Type B pancreatic cell (in vitro differentiated cells): ENCODE measurements around the gene ANO9. TPM values are rescaled to one million over a fixed set of nuclear protein-coding genes. Genes with fewer than 3 reads are reported as not detected.

Source experiments
- DNase-seq: peaks from one replicate; pipeline ENCODE4 v3.0.0; 2021; ENCODE audit warnings: mixed read lengths; ENCODE audit not compliant: unreplicated experiment; ENCODE audit errors: extremely low spot score
- H3K27ac Mint-ChIP-seq: 2 replicates; pipeline ENCODE4 v1.8.0; 2021; ENCODE audit warnings: mild to moderate bottlenecking, mixed read lengths
- H3K27me3 Mint-ChIP-seq: 2 replicates; pipeline ENCODE4 v1.8.0; 2021; ENCODE audit warnings: mixed read lengths
- H3K36me3 Mint-ChIP-seq: 2 replicates; pipeline ENCODE4 v1.8.0; 2021; ENCODE audit warnings: mixed read lengths
- H3K4me1 Mint-ChIP-seq: one replicate; pipeline ENCODE4 v1.8.0; 2021; ENCODE audit warnings: mixed read lengths; ENCODE audit not compliant: unreplicated experiment
- H3K4me3 Mint-ChIP-seq: 2 replicates; pipeline ENCODE4 v1.8.0; 2021; ENCODE audit warnings: mild to moderate bottlenecking, mixed read lengths
- H3K9me3 Mint-ChIP-seq: 2 replicates; pipeline ENCODE4 v1.8.0; 2021; ENCODE audit warnings: mixed read lengths
- CTCF ChIP-seq: fragments of 200-600 bp; sonication (generic); conservative IDR thresholded peaks from 2 replicates; pipeline ENCODE4 v1.5.0; 2021; ENCODE audit warnings: antibody characterized with exemption, mild to moderate bottlenecking
- long read RNA-seq: library from polyadenylated mRNA; unstranded; transcript quantifications from one replicate; pipeline ENCODE4 v2.0.0, GENCODE V29; 2020
- total RNA-seq: library from RNA; stranded (reverse); gene quantifications from 2 replicates; pipeline ENCODE4 v1.2.1, GENCODE V29; 2021; ENCODE audit warnings: low replicate concordance

Gene ANO9
- total RNA-seq: 25.3 and 66.6 TPM in 2 replicates
- long read RNA-seq, transcript ANO9-201 (23 exons, 2,542 nt): major isoform, 8 of 17 reads
- long read RNA-seq, partial matches to known transcripts: 3 of 17 reads
- long read RNA-seq, other reads (novel, unspliced or antisense): 6 of 17 reads

GRCh38 chr11:441418-442274, at the start of gene ANO9:
Gene ANO9 (minus strand): TSS chr11:442011. CDS start chr11:441926, 85 bp downstream.
- H3K9me3 Mint-ChIP-seq: no peaks in the 10 kb centered on the region
- no peak for DNase-seq
- TF ChIP-seq CTCF: no peak
- peak within 1 kb of the TSS; percentile 77 for H3K4me3 Mint-ChIP-seq
- H3K27ac Mint-ChIP-seq: no peak within 1 kb of the TSS
- H3K36me3 Mint-ChIP-seq: no peaks in the 10 kb centered on the region
- H3K27me3 Mint-ChIP-seq: no peaks in the 10 kb centered on the region
- peaks cover 10% of the 10 kb centered on the region for H3K4me1 Mint-ChIP-seq

GRCh38 chr11:491358-491757, 49.5 kb upstream of the ANO9 start:
- no peaks in the 10 kb centered on the region for H3K4me1 Mint-ChIP-seq

GRCh38 chr11:490930-491260, 49.1 kb upstream of the ANO9 start:
- no peak overlapping the region for H3K4me3 Mint-ChIP-seq
- no peaks in the 10 kb centered on the region for H3K4me1 Mint-ChIP-seq
- no peak for DNase-seq
- H3K36me3 Mint-ChIP-seq: peaks cover 6% of the 10 kb centered on the region
- H3K27ac Mint-ChIP-seq: no peak overlapping the region
- no peak for TF ChIP-seq CTCF
- no peaks in the 10 kb centered on the region for H3K9me3 Mint-ChIP-seq
- no peaks in the 10 kb centered on the region for H3K27me3 Mint-ChIP-seq

More at GRCh38 chr11:491358-491757, 49.5 kb upstream of the ANO9 start:
- Mint-ChIP-seq H3K4me3 (no peak overlapping the region), H3K27me3 (no peaks in the 10 kb centered on the region), H3K27ac (no peak overlapping the region), H3K36me3 (peaks cover 8% of the 10 kb centered on the region), H3K9me3 (no peaks in the 10 kb centered on the region)
- TF ChIP-seq CTCF: no peak
- no peak for DNase-seq

GRCh38 chr11:490186-490929, 48.5 kb upstream of the ANO9 start:
- Mint-ChIP-seq H3K9me3 (no peaks in the 10 kb centered on the region), H3K36me3 (peaks cover 3% of the 10 kb centered on the region), H3K4me3 (no peak overlapping the region), H3K27ac (no peak overlapping the region), H3K27me3 (no peaks in the 10 kb centered on the region), H3K4me1 (no peaks in the 10 kb centered on the region)
- no peak for TF ChIP-seq CTCF
- no peak for DNase-seq

- no peak overlapping the region for H3K4me3 Mint-ChIP-seq
- no peaks in the 10 kb centered on the region for H3K4me1 Mint-ChIP-seq
- TF ChIP-seq CTCF: no peak
- H3K27ac Mint-ChIP-seq: no peak overlapping the region
- no peaks in the 10 kb centered on the region for H3K36me3 Mint-ChIP-seq
- H3K9me3 Mint-ChIP-seq: no peaks in the 10 kb centered on the region
- DNase-seq: no peak
- H3K27me3 Mint-ChIP-seq: no peaks in the 10 kb centered on the region
Observed at GRCh38 chr11:489610-490185, 47.9 kb upstream of the ANO9 start.
